Epidermal melanocyte (primary cell): ENCODE data around the gene ZNF407.

Experiments used
- DNase-seq: peaks from one replicate; pipeline ENCODE4 v3.0.0; 2011; ENCODE audit warnings: low spot score; ENCODE audit not compliant: insufficient read length

The ZNF407 gene

GRCh38 chr18:75043478-75043877 lies 445.8 kb downstream of the ZNF407 start:
- no peak for DNase-seq

- DNase-seq = no peak
Observed at GRCh38 chr18:75044296-75044695, 446.6 kb downstream of the ZNF407 start.

GRCh38 chr18:75044791-75045190 lies 447.1 kb downstream of the ZNF407 start:
- no peak for DNase-seq

- no peak for DNase-seq
Observed at GRCh38 chr18:75045272-75045671, 447.6 kb downstream of the ZNF407 start.

GRCh38 chr18:75047240-75047961 lies 449.7 kb downstream of the ZNF407 start:
- no peak for DNase-seq

- DNase-seq = no peak
Observed at GRCh38 chr18:75048776-75049454, 451.2 kb downstream of the ZNF407 start.

GRCh38 chr18:75049455-75049789 lies 451.8 kb downstream of the ZNF407 start:
- DNase-seq = no peak

GRCh38 chr18:75051757-75052156 lies 454.1 kb downstream of the ZNF407 start:
- no peak for DNase-seq

- no peak for DNase-seq
Observed at GRCh38 chr18:75052475-75052874, 454.8 kb downstream of the ZNF407 start.

GRCh38 chr18:75053028-75053629 lies 455.5 kb downstream of the ZNF407 start:
- DNase-seq = no peak

- DNase-seq = no peak
Observed at GRCh38 chr18:75054046-75054445, 456.4 kb downstream of the ZNF407 start.

- DNase-seq = no peak
Observed at GRCh38 chr18:75054611-75055010, 456.9 kb downstream of the ZNF407 start.

GRCh38 chr18:75057169-75057960 lies 459.7 kb downstream of the ZNF407 start:
- no peak for DNase-seq

- no peak for DNase-seq
Observed at GRCh38 chr18:75060185-75060584, 462.5 kb downstream of the ZNF407 start.

- DNase-seq = no peak
Observed at GRCh38 chr18:75062297-75062886, 464.7 kb downstream of the ZNF407 start.

GRCh38 chr18:75063196-75063595 lies 465.5 kb downstream of the ZNF407 start:
- no peak for DNase-seq

- DNase-seq = no peak
Observed at GRCh38 chr18:75063615-75064512, 466.2 kb downstream of the ZNF407 start.

GRCh38 chr18:75064513-75064905 lies 466.8 kb downstream of the ZNF407 start:
- no peak for DNase-seq

- no peak for DNase-seq
Observed at GRCh38 chr18:75065251-75066000, 467.8 kb downstream of the ZNF407 start.
